ENCODE results near the gene CHRDL2.
"Not testable (repeated sequence)": the region's sequence is repeated elsewhere in the genome, so short reads cannot be mapped to it uniquely, and the experiment has no call there.

Gene CHRDL2

DNA sequence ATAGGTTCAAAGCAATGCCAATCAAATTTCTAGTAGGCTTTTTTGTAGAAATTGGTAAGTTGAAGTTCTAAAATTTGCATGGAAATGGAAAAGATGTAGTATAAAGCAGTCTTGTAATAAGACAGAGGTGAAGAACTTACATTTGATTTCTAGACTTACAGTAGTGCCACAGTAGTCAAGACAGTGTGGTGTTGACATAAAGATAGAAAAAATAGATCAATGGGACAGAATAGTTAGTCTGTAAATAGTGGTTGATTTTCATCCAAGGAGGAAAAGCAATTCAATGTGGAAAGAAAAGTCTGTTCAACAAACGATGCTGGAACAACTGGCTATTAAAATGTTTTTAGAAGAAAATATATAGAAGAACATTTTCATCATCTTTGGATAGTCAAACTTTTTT, 67.9 kb downstream of the CHRDL2 start:
- Histone ChIP-seq H3K4me3 (ENCODE audit: low read depth, low read length) (no peak overlapping the region), H3K27me3 (replicated peaks) (no peaks in the 10 kb centered on the region), H3K27ac (no peak overlapping the region), H3K36me3 (replicated peaks) (no peaks in the 10 kb centered on the region)
- no peak for DNase-seq
- TF ChIP-seq, protein P1, sequence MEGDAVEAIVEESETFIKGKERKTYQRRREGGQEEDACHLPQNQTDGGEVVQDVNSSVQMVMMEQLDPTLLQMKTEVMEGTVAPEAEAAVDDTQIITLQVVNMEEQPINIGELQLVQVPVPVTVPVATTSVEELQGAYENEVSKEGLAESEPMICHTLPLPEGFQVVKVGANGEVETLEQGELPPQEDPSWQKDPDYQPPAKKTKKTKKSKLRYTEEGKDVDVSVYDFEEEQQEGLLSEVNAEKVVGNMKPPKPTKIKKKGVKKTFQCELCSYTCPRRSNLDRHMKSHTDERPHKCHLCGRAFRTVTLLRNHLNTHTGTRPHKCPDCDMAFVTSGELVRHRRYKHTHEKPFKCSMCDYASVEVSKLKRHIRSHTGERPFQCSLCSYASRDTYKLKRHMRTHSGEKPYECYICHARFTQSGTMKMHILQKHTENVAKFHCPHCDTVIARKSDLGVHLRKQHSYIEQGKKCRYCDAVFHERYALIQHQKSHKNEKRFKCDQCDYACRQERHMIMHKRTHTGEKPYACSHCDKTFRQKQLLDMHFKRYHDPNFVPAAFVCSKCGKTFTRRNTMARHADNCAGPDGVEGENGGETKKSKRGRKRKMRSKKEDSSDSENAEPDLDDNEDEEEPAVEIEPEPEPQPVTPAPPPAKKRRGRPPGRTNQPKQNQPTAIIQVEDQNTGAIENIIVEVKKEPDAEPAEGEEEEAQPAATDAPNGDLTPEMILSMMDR (IDR thresholded peaks at IDR 0.05; ENCODE audit: low read depth, low read length, missing control alignments), result no peak
- in situ Hi-C loops (cut with HindIII; ENCODE audit: low pct_ligation_motif_present, low sequenced_read_pairs), result no loop called here

DNA sequence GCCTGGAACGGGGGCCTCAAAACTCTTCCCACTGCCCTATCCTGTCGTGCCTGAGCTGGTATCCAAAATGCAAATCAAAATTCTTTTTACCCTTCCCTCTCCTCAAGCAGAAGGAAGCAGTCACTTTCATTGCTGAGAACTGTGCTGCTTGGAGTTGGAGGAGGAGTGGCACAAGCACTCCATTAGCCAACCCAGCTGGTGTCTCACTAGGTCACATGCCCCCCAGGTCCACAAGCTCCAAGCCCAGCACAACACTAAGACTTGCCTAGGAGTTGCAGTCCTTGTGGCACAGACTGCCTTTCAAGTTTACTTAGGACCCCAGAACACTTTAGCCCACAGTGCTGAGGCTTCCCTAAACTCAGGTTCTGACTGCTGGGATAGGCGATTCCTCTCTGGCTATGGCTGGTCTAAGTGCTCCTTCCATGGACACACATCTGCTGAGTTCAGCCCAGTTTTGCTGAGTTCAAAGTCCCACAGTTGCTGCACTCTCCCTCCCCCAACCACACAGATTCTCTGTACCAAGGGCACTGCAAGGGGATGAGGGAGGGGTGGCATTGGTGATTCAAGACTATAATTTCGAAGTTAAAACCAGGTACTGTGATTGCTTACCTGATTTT, 68.6 kb downstream of the CHRDL2 start:
- H3K27me3 ChIP-seq (replicated peaks), result no peaks in the 10 kb centered on the region
- TF ChIP-seq, protein P1 (IDR thresholded peaks at IDR 0.05; ENCODE audit: low read depth, low read length, missing control alignments), result no peak
- in situ Hi-C loops (cut with HindIII; ENCODE audit: low pct_ligation_motif_present, low sequenced_read_pairs), result no loop called here
- no peak for DNase-seq
- H3K36me3 ChIP-seq (replicated peaks), result no peaks in the 10 kb centered on the region
- H3K27ac ChIP-seq, result no peak overlapping the region
- no peak overlapping the region for H3K4me3 ChIP-seq (ENCODE audit: low read depth, low read length)

DNA sequence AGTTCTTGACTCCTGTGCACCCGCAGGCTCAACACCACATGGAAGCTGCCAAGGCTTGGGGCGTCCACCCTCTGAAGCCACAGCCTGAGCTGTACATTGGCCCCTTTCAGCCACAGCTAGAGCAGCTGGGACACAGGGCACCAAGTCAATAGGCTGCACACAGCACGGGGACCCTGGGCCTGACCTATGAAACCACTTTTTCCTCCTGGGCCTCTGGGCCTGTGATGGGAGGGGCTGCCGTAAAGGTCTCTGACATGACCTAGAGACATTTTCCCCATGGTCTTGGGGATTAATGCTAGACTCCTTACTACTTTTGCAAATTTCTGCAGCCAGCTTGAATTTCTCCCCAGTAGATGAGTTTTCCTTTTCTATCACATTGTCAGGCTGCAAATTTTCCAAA, 72.1 kb downstream of the CHRDL2 start:
- H3K27me3 ChIP-seq (replicated peaks); H3K4me3 ChIP-seq (ENCODE audit: low read depth, low read length); H3K27ac ChIP-seq; H3K36me3 ChIP-seq (replicated peaks); in situ Hi-C loops (cut with HindIII; ENCODE audit: low pct_ligation_motif_present, low sequenced_read_pairs); DNase-seq: not testable (repeated sequence)

DNA sequence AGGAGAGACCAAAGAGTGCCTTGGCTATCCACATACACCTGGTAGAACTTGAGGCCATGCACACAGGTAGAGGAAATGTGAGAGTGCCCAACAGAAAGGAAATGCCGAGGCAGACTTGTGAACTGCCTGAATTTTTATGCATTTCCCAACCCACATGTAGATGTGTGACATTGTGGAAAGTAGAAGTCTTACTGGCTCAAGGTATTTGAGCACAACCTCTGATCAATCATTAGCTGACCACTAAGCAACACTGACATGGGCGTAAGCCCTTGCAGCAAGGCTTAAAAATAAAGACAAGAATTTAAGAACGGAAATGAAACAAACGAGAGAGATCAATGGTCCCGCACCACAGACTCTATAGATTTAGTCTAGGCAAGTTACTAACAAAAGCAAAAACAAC, 76.2 kb downstream of the CHRDL2 start:
- in situ Hi-C loops (cut with HindIII; ENCODE audit: low pct_ligation_motif_present, low sequenced_read_pairs), result no loop called here
- no peak for DNase-seq
- Histone ChIP-seq H3K27me3 (replicated peaks) (no peaks in the 10 kb centered on the region), H3K27ac (no peak overlapping the region), H3K36me3 (replicated peaks) (no peaks in the 10 kb centered on the region), H3K4me3 (ENCODE audit: low read depth, low read length) (no peak overlapping the region)
- TF ChIP-seq, protein P1 (IDR thresholded peaks at IDR 0.05; ENCODE audit: low read depth, low read length, missing control alignments), result no peak

DNA sequence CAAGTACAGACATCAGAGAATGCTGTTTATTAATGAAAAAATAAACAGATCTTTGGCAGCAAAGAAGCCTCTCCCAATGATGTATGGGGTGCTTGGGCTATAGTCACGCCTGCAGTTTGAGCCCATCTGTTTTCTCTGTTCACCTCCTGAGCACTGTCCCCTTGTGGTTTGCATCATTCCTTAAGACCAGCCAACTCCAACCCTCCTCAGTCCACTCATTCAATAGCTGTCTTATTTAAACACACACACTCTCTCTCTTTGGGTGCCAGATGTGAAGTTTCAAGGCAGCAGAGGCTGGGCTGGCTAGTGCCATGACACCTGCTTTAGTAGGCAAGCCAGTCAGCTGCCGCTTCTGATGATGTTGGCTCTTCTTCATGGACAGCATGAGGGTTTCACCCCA, 80.7 kb downstream of the CHRDL2 start:
- no peak for DNase-seq
- Histone ChIP-seq H3K36me3 (replicated peaks) (no peaks in the 10 kb centered on the region), H3K27ac (no peak overlapping the region), H3K27me3 (replicated peaks) (no peaks in the 10 kb centered on the region), H3K4me3 (ENCODE audit: low read depth, low read length) (no peak overlapping the region)
- TF ChIP-seq, protein P1 (IDR thresholded peaks at IDR 0.05; ENCODE audit: low read depth, low read length, missing control alignments), result no peak
- in situ Hi-C loops (cut with HindIII; ENCODE audit: low pct_ligation_motif_present, low sequenced_read_pairs), result no loop called here

DNA sequence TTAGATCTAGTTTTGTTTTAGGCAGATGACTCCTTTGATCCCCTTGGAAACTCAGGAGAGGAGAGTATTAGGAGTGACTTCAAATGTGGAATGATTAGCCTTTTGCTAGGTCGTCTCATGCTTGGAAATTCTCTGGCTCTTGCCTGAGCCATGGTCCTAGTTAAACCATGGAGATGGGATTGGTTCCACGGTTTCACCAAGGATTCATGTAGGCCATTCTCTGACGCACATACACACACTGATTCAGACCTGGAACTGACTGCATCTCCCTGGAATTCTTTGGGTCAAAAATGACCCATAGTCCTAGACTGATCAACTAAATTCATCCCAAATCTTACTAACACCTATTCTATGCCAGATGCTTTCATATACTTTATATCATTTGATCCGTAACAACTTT, 82.3 kb downstream of the CHRDL2 start:
- Histone ChIP-seq H3K36me3 (replicated peaks) (no peaks in the 10 kb centered on the region), H3K27me3 (replicated peaks) (no peaks in the 10 kb centered on the region), H3K27ac (no peak overlapping the region), H3K4me3 (ENCODE audit: low read depth, low read length) (no peak overlapping the region)
- DNase-seq, result no peak
- in situ Hi-C loops (cut with HindIII; ENCODE audit: low pct_ligation_motif_present, low sequenced_read_pairs), result no loop called here
- TF ChIP-seq, protein P1 (IDR thresholded peaks at IDR 0.05; ENCODE audit: low read depth, low read length, missing control alignments), result no peak
